Brain pericyte (primary cell): ENCODE measurements around the gene CDK5.
"Not testable (repeated sequence)": the region's sequence is repeated elsewhere in the genome, so short reads cannot be mapped to it uniquely, and the experiment has no call there.

ENCODE experiments used
- DNase-seq: peaks from one replicate; pipeline ENCODE4 v3.0.0-alpha.2; 2012; ENCODE audit warnings: low read depth, low spot score

Gene CDK5

DNA sequence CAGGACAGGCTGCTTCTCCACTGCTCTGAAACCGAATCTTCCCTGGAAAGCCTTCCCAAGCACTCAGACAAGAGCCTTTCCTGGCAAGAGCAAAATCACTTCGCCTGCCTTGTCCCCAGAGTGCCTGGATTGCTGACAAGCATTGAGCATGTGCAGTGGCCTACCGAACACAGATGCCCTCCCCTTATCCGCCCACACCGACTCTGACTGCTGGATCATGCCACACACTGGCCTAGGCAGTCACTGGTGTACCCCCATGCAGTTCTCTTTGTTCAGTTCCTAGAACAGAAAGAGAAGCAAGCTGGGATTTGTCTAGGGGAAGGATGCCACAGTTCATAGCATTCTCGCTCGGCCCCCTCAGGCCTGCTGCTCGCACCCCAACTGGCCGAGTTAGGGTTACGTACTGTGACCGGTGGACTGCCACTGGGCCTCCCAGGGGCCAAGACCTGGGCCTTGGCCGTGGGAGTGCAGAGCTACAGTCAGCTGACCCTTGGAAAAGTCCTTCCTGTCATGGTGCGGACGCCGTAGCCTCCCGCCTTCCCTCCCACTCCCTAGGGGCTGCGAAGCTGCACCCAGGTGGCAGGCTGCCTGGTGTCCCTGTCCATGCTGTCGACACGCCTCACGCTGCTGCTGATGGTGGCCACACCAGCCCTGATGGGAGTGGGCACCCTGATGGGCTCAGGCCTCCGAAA, 22.5 kb downstream of the CDK5 start:
- no peak for DNase-seq

DNA sequence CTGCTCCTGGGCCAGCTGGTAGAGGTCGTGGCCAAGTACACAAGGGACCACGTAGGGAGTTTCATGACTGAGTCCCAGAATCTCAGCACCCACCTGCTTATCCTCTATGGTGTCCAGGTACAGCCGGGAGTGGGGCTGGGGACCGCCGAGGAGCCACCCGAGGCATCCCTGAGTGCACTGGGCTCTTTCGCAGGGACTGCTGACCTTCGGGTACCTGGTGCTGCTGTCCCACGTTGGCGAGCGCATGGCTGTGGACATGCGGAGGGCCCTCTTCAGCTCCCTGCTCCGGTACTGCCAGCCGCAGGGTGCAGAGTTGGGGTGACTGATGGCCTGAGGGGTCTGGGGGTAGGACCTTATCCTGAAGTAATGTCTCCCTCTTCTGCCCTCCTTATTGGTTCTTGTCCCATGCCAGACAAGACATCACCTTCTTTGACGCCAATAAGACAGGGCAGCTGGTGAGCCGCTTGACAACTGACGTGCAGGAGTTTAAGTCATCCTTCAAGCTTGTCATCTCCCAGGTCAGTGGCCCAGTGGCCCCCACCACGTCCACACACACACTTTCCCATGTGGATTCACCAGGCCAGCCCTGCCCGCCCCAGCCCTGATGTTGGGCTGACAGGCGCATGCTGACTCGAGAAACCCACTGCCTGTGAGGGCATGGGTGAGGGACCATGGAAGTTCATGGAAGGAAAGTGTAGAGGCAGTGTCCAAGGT, 23.2 kb downstream of the CDK5 start:
- no peak for DNase-seq

DNA sequence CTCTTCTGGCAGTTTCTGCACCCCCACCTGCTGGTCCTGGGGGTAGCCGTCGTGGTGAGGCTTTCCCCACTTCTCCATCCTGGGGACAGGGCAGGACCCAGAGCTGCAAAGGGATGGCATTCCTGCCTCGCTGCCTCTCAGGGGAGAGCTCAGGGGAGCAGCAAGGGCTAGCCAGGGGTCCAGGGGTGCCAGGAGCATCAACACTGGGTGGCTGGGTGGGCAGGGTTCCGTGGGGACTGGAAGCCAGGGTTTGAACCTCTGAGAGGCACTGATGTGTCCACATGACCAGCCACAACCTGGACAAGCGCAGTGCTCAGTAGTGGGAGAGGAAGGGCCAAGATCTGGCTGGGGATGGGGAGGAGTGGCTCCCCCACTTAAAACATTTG, 23.8 kb downstream of the CDK5 start:
- DNase-seq = no peak

DNA sequence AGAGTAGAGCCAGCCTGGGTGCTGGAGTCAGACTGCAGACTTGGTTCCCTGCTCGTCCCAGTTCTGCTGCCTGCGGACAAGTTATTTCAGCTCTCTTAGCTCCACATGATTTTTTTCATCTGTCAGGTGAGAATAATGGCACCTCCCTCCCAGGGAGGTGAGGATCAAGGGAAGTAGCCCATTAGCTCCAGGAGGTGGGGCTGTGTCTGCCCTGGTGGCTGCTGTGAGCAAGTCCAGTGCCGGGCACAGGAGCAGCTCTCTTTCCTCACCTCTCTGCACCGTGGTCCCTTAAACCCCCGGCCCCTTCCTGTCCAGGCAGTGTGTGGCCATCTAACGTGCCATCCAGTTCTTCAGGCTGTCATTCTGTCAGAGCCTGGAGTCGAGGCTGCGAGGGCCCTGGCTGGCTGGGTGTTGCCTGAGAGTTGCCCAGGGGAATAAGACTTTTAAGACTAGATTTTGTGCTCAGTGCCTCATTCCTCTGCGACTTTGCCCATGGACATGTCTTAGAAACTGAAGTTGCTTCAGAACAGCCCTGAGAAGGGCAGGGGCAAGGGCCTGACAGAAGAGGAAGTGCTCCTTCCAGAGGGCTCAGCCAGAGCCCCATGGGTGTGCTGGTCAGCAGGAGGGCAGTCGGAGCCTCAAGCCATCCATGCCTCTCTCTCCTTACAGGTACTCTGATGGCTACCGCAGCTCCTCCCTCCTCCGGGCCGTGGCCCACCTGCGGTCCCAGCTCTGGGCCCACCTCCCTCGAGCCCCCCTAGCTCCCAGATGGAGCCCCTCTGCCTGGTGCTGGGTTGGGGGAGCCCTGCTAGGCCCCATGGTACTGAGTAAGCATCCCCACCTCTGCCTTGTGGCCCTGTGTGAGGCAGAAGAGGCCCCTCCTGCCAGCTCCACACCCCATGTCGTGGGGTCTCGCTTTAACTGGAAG, 24.5 kb downstream of the CDK5 start:
- no peak for DNase-seq

DNA sequence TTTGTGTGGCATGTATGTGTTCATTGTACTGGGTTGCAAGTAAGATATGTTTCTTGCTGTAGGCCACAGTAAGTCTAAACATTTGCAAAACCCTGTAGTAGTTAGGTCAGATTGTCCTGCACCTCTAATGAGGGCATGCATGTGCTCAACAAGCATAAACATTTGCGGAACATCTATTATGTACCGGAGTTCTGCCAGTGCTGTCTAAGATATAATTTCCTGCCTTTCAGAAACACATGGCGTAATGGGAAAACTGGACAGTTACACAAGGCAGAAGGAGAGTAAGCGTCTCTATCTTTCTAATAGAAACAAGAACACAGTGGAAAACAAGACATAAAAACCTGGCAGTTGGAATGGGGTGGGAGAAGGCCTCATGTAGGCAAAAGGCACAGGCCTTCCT, 26.7 kb downstream of the CDK5 start:
- no peak for DNase-seq

DNA sequence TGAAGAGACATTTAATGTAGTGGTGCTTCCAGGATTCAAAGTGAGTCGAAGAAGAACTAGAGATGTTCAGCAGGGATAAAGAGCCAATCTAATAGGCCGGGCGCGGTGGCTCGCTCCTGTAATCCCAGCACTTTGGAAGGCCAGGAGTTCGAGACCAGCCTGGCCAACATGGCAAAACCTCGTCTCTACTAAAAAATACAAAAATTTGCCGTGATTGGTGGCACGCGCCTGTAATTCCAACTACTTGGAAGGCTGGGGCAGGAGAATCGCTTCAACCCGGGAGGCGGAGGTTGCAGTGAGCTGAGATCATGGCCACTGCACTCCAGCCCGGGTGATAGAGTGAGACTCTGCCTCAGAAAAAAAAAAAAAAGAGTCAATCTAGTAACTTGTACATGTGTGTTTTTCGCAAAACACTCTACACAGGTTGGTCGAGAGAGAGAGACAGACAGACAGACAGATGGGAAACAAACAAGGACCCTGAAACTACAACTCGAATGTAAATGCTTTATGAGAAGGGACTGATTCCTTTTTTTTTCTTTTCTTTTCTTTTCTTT, 28.7 kb downstream of the CDK5 start:
- no peak for DNase-seq

DNA sequence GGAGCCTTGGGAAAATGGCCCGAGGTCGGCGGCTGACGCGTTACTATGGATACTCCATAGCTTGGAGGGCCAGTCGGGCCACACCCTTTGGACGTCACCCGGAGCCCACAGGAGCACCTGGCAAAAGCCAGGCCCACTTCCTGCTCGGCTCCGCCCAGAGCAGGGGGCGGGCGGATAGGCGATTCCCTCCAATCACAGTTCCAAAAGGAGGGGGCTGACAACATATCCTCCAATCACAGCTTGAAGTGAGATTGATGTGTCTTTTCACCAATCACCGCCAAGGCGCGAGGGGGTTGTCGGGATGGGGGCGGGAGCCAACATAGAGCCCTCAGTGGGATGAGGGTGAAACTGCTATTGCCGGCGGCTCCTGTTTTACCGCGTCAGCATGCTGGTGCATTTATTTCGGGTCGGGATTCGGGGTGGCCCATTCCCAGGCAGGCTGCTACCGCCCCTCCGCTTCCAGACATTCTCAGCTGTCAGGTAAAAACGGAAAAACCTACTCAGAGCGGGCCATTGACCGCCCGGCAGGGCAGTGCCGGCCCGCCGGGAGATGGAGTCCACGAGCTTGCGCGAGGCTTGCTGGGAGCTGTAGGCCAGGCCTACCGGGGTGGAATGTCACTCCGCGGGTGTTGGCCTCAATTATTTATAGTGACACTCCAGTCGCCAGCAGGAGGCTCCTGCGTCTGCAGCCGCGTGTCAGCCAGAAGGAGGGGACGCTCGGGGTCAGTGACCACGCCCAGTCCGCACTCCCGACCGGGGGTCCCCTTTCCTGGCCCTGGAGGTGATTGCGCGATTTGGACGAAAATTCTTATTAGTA, 29.4 kb downstream of the CDK5 start, which contains the start of gene ABCB8:
ABCB8 (plus strand) TSS at position 320 of the 817 bp plus-strand sequence; CDS start at position 386, 66 bp downstream.
- peak; percentile 98 for DNase-seq

DNA sequence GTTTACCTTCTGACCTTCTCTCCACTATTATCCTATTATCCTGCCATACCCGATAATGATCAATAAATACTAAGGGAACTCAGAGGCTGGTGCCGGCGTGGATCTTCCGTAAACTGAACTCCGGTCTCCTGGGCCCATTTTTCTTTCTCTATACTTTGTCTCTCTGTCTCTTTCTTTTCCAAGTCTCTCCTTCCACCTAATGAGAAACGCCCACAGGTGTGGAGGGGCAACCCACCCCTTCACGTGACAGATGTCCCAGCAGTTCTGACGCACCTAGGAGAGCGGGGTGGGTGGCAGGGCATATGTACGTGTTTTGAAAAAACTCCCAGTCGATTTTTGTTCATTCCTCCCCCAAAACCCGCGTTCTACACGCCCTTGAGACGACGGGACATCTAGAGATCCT, 30.0 kb downstream of the CDK5 start:
- not testable (repeated sequence) for DNase-seq

DNA sequence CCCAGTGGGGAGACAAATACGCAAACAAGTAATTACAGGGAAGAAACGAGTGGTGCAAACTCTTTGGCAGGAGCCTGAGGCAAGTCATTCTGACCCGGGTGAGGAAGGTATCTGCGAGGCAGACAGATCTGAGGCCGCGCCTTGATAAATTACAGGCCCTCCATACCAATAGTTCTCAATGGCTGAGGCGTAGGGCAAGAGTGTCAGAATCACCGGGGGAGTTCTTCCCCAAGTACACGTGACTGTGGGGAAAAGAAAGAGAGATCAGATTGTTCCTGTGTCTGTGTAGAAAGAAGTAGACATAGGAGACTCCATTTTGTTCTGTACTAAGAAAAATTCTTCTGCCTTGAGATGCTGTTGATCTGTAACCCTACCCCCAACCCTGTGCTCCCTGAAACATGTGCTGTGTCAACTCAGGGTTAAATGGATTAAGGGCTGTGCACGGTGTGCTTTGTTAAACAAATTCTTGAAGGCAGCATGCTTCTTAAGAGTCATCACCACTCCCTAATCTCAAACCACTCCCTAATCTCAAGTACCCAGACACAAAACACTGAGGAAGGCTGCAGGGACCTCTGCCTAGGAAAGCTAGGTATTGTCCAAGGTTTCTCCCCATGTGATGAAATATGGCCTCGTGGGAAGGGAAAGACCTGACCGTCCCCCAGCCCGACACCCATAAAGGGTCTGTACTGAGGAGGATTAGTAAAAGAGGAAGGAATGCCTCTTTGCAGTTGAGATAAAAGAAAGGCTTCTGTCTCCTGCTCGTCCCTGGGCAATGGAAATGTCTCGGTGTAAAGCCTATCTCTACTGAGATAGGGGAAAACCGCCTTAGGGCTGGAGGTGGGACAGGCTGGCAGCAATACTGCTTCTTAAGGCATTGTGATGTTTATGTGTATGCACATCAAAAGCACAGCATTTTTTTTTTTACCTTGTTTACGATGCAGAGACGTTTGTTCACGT, 30.6 kb downstream of the CDK5 start:
- not testable (repeated sequence) for DNase-seq

DNA sequence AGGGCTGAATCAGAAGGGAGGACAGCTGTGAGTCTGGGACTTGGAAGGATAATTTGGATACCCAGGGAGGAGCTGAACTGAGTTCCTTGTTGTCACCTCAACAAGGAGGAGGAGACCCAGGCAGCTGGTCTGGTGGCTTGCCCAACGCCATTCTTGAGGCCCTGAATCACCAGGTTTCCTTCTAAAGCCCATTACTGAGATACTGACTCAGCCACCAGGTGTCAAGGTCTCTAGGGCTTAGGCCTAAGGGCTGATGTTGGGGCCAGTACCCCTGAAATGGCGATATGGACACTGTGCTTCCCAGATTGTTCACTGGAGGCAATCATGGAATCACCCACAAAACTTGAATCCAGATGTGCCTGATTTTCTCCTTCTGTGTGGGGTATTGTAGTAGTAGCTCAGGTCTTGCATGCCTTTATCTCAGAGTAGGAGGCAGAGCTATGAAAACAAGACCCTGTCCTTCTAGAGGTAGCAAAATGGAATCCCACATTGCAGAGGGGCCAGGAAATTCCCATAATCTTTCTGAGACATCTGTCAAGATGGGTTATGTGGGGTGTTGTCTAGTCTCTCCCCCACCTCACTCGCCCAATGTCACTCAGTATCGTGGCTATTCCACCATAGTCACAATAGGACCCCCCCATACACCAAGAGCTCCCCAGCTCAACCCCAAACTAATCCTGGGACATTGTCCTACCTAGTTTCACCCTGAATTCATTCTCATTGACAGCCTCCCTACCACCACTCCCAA, 31.6 kb downstream of the CDK5 start:
- DNase-seq = no peak

DNA sequence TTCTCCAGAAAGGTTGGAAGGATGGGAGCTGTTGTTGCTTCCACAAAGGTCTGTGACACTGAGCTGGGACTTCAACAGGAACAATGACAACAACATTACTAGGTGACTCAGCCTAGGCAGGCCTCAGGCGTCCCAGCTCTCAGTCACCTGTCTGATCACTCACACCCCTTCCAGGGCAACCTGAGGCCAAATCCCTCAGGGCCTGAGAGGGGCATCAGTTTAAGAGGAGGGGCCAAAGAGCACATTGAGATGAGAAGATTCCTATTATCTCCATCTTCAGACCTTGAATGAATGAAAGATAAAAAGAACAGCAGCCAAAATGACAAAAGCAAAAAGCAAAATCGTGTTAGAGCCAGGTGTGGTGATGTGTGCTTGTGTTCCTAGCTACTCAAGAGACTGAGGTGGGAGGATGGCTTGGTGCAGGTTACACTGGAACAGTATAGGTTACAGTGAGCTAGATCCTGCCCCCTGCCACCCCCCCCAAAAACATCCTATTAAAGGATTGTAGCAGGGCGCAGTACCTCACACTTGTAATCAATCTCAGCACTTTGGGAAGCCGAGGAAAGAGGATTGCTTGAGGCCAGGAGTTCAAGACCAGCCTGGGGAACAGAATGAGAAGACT, 33.2 kb downstream of the CDK5 start, which contains the start of gene ATG9B:
ATG9B (minus strand) TSS at position 60 of the 622 bp plus-strand sequence. CDS start 71 bp downstream, outside the sequence.
- no peak for DNase-seq

DNA sequence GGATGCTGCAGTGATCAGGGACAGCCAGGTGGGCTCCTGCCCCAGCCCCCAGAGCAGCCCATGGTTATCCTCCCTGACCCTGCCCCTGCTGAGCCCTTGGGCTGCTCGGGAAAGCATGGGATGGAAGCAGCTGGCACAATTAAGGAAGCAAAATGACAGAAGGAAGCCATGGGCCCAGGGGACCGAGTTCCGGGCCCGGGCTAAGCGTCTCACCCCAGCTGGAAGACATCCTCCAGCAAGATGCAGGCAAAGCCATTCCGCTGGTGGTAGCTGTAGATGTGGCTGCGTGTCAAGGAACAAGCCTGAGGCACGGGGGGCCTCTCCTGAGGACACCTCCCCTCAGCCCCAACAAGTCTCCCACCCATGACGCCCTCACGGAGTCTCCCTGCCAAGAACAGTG, 34.5 kb downstream of the CDK5 start:
- DNase-seq = no peak

DNA sequence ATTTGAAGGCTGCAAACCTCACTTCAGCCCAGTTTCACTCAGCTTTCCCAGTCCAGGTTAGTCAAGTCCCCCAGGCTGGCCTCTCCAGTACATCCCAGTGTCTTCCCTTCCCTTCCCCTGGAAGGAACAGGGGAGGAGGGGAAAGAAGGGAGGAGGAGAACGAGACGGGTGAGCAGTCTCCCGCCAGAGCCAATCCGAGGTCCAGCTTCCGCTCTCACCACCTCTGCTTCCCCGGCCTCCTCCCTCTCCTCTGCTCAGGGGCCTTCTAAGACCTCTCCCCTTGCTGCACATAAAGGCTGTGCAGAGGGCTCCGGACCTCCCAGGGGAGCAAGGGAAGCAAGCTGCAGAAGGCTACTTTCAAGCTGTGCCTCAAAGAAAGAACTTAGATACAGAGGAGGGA, 37.5 kb downstream of the CDK5 start:
- DNase-seq = no peak

DNA sequence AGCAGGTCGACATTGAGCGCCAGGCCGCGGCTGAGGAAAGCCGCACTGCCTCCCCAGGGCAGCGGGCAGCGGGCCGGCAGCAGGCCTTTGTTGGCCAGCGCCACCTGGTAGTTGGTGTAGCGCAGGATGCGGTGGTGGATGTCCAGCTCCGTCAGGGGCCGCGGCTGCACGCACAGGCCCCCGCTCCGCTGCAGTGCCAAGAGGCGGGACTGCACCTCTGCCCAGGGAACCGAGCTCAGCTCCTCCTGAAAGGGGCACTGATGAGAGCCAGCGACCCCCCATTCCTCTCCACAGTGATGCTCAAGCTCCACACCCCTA, 38.6 kb downstream of the CDK5 start:
- DNase-seq = no peak

DNA sequence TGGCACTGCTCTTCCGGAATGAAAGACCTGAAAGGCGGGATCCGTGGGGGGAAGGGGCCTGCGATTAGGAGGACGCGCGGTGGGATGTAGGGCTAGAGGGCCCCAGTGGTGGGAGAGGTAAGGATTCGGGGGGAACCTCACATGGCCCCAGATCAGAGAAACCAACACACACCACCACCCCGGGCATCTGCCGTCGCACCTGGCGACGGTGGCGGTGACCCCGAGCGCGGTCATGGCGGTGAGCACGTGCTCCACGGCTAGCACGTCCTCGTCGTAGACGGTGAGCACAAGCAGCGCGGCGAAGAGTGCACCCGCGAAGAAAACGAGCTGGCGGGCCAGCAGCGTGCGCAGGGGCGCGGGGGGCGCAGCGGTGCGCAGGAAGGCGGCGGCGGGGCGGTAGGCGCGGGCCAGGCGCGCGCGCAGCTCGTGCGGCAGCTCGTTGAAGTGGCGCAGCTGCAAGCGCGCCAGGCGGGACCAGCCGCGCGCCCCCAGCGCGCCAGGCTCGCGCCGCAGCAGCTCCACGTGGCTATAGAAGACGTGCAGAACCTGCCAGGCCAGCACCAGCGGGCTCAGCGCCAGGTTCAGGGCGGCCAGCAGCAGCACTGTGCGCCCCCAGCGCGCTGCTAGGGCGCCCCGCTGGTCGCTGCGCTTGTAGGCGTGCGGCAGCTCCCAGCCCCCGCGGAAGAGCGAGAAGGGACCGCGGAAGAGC, 39.1 kb downstream of the CDK5 start:
- DNase-seq = no peak

DNA sequence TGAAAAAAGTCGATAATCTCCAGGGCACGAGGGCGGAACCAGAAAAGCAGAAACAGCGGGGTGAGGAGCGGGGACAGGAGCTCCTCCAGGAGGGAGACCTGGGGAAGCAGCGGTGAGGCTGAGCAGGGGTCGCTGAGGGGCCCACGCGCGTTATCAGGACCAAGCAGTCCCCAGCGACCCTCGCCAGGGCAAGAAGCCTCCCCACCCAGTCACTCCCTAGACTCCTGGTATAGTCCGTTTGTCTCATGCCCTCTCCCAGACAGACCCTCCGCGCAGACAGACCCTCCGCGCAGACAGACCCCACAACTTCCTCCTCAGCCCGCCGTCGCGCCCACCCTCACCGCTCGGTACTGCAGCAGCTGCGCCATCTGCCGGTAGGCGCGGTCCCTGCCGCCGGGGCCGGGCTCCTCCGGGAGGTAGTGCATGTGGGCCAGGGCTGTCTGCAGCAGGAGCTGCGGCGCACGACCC, 39.7 kb downstream of the CDK5 start:
- no peak for DNase-seq

DNA sequence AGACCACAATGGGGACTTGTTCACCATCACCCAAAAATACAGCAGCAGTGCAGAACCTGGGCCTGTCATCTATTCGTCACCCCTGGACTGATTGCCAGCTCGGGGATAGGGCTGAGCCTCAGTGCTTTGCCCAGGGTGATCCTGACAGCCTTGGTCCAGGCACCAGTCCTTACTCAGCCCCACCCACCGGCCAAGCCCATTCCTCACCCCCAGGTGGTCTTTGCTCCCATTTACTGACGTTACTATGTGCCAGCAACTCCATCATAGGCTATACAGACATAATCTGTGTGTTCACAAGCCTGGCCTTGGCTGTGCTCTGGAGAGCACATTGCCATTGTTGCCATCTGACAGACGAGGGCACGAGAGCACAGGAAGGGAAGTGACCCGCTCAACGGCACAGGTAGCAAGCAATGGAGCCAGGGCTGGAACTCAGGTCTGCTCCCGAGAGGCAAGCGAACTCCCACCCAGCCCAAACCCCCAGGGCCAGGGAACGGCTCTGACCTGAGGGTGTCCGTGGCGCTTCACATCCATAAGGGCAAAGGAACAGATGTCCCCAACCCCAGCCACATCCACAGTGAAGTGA, 40.2 kb downstream of the CDK5 start:
- no peak for DNase-seq

DNA sequence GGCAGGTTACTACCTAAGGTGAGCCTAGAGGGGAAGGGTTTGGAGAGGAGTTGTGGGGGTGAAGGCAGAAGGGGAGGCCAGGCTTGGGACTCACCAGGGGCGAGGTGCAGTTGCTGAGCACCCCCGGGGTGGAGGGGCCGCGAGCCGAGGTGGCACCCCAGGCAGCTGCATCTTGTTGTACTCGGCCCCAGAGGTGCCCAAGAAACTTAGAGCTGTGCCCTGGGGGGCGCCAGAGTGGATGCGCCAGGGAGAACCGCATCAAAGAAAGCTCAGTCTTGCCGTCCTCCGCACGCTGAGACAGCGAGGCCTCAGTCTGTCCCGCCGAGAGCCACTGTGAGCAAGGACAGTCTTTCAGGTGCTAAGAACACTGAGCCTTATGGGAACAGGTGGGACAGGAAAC, 40.8 kb downstream of the CDK5 start:
- no peak for DNase-seq
